ENCODE measurements around the gene SUPT6H.
"Not testable (repeated sequence)": the region's sequence is repeated elsewhere in the genome, so short reads cannot be mapped to it uniquely, and the experiment has no call there.

The SUPT6H gene

DNA sequence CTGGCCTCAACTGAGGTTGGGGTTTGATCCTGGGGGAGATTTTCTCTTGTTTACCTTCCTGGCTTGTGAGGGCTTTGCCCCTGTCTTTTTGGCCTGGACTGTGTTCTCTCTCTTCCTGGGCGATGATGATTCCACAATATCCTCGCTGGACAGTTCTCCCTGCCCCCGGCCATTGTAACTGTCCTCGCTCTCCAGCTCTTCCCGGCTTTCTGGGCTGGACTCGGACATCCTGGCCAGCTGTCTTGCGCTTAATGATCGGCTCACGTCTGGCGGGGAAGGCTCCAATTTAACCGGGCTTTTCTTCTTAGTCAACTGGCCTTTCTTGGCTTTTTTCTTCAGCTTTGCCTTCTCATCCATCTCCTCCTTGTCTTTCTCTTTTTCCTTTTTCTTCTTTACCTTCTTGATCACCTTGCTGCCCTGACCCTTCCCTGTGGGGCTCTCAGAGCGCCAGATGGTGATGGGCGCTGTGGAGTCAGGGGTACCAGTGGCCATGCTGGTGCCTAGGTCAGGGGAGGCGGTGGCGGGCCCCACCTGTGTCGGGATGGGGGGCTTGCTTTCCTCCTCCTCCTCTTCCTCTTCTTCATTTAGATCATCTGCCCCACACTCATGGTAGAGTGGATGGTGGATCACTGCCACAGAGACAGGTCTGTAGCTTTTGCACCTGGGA, 41.7 kb downstream of the SUPT6H start:
- DNase-seq, result no peak

DNA sequence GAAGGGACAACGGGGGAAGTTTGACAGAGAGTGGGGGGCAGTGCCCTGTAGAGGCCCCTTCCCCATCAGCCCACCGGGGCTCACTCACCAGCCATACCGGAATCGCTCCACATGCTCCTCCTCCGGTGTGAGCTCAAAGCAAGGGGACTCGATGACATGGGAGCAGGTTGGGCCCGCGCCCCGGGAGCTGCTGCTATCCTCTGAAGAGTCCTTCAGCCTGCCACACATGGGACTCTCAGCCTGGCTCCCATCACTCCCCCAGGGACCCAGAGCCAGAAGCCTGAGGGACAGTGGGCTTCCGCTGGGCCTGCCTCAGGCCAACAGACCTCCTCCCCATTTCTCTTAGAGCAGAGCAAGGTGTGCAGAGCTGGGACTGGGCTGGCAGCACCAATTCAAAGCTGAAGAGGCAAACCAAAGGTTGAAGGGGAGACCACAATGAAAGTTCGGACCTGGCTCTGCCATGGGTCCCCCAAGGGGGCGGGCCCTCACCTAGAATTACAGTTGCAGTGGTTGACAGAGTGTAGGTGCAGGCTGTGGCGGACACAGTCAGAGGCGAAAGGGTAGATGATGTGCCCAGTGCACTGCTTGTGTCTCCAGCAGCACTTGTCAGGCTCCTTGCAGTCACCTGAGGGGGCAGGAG, 42.3 kb downstream of the SUPT6H start:
- no peak for DNase-seq

DNA sequence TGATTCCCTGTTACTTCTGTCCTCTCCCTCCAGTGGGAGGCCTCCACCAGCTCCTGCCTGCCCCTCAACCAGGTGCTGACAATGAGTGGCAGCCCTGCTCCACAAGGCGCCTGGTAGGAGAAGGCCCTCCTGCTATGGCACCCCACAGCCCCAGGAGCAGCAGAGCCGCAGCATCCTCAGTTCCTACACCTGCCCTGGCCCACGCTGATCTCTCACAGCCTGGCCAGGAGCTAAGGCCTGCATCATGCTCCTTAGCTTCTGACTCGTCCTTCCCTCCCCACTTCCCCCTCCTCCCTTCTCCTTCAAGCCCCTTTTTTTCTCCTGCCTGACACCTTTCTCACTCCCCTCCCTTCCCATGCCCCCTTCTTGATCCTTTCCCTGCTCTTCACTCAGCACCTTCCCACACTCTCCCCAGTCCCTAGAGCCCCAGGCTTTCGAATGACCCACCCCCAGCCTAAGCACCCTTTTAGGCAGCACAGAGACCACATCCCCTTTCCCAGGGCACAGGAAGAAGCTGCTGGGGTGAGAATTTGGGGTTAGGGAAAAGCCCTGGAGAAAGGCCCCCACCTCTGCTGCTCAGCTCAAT, 43.2 kb downstream of the SUPT6H start:
- no peak for DNase-seq

DNA sequence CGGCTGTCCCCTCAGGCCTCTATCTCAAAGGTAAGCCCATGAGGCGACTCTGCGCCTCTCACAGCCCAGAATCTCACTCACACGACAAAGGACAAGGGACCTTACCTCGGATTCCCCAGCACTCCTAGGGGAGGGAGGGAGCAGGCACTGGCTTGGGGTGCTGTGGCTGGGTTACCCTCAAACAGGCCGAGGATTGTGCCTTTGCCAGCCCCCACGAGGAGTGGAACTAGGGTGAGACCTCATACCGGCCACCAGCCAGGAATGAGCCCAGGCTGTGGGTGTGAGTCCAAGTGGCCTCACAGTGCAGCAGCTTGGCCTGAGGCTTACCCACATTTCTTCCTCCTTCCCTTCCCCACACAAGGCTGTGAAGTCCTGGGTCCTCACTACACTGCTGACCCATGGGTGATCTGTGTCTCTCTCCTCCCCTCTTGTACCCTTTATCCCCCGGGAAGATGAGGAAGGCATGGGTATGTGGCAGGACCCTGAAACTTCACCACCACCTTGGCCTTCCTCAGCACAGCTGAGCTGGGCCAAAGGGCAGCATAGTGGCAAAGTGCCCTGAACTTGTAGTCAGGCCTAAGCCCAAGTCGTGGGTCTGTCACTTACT, 43.8 kb downstream of the SUPT6H start:
- DNase-seq, result no peak

DNA sequence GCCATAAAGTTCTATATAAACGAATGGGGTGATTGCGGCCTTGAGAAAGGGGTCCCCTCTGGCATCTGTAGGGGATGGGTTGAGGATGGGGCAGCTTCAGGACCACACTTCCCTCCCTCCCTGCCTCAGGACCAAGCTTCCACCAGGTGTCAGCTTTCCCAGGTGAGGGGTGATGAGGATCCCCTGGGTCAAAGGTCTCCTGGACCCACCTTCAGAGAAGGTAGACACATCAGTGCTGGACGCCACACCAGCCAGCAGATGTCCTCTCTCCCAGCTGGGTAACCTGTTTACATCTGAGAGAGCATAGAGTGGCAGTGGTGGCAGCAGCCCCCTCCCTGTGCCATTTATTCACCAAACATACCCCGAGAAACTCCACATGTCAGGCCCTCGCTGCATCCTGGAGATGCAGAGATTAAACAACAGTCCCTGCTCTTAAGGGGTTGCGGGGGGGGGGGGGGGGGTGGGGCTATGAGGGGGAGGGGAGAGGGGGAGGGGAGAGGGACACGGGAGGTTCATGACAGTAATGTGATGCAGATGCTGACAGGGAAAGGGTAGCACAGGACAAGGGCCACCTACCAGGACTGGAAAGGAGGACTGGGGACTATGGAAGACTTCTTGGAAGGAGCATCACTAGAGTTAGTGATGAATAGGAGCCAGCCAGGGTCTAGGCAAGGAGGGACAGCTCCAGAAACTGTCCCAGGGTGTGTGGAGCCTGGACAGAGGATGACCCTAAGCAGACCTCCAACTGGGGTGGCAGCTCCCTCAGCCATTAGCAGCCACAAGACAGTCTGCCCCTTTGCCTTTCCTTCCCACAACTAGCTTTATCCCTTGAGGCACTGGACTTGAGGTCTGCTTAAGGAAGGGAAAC, 44.7 kb downstream of the SUPT6H start:
- no peak for DNase-seq

DNA sequence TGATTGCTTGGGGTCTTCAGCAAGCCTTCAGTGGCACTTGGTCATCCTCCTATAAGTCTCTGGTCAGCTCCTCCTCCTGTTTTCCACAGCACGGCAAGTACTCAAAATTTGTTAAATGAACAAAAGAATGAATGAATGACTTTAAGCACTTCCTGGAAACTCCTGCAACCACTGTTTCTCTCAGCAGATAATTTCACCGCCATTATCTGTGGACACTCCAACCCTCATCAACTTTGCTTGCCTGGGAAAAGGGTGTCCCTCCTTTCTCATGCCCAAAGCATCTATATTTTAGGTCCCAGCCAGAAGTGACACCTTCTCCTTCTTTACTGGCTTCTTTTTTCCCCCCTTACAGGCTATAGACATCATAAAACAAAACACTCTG, 45.3 kb downstream of the SUPT6H start:
- no peak for DNase-seq

DNA sequence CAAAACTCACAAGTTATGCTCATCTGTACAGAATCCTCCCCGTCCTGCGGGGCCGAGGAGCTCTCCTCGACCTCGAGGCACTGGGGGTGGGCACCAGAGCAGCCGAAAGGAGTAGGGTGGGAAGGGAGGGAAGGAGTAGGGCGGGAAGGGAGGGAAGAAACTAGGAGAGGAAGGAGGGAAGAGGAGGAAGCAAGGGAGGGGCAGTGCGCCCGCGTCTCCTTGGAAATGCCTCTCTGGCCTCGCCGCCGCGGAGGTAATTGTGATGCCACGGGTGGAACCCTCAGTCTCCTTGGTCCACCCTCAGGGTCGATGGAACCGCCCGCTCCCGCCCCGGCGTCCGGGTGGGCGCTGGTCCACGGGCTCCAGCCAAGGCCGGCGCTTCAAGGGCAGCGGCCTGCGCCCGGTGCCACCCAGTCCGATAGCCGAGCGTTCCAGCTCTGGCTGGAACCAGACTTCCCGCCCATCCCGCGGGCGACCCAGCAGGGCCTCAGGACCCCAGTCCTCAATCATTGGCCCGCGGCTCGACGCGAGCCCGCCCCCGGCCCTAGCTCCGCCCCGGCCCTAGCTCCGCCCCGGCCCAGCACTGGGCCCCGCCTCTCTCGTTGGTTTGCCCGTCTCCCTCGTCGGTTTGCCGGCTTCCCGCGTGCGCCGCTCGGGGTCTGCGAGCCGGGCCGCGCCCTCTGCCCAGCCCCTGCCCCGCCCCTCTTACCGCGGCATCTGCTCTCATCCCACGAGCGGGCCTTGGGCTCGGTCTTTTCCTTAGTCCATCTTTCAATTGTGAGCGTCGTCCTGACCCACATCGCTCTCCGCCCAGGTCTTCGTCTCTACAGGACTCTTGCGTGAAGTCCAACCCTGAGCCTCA, 49.1 kb downstream of the SUPT6H start:
- DNase-seq, result peak; percentile 91

DNA sequence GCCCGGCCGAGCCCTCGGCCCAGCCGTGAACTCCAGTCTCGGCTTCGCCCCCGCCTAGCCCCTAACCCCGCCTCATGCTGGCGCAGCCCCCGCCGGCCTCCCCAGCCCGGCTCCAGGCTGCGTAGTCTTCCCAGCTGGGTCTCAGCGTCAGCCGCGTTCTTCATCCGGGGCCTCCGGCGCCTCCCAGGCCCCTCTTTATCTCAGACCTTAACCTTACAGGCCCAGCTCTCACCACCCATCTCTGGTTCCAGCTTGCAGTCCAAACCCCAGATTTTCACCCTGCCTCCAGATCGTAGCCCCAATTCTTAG, 49.7 kb downstream of the SUPT6H start, which contains the start of gene PROCA1:
PROCA1 (minus strand) TSS at position 166 of the 309 bp plus-strand sequence. CDS start 228 bp downstream, outside the sequence.
- no peak for DNase-seq

DNA sequence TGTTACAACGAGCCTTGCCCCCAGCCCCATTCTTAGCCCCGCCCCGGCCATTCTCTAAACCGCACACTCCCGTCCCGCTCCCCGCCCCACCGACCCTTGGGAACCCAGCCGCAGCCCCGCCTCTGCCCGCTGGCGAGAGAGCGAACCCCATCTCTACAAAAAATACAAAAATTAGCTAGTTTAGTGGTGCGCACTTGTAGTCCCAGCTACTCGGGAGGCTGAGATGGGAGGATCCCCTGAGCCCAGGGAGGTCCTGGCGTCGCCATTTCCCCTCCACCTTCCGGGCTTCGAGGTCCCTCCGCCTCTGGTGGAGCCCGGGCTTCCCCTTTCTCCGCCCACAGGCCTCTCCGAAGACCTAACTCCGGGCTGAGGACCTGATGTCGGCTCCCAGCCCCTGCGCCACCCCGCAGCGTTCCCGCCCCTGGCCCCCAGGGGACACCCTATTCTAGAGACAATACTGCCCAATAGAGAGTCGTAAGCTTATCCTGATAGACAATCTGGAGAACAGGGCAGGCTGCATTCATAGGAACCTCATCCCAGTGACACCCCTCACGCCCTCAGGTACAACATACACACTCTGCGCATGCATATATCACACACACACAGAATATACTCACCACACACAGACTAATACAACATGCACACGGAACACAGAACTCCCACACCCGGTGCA, 50.2 kb downstream of the SUPT6H start:
- DNase-seq, result no peak

DNA sequence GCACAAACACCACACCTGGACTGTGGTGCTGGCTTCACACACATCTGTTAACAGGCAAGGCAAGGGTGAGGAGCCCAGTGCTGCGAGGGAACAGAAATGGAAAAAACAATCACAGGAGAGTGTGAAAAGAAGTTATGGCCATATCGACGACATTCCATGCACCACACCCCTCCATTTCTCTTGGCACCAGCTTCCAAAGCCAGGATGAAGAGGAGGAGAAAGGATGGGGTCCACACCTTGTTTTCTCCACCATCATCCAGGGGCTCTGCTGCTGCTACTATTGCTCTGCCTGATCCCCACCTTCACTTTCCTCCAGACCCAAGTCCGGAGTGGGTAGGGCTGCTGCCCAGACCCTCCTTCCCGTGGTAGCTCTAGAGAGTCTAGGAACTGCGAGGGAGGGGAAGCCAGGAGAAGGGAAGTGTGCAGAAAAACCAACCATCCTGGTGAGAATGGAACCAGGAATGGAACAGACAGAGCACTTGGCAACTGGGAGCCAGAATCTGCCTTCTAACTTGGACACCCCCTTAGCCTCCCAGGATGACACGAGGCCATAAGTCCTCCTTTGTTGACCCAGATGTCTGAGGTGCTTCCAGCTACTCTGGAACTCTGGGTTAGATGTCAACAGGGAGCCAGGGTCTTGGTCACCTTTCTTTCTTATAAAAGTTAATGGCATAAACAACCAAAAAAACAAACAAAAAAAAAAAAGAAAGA, 50.9 kb downstream of the SUPT6H start:
- DNase-seq, result no peak

DNA sequence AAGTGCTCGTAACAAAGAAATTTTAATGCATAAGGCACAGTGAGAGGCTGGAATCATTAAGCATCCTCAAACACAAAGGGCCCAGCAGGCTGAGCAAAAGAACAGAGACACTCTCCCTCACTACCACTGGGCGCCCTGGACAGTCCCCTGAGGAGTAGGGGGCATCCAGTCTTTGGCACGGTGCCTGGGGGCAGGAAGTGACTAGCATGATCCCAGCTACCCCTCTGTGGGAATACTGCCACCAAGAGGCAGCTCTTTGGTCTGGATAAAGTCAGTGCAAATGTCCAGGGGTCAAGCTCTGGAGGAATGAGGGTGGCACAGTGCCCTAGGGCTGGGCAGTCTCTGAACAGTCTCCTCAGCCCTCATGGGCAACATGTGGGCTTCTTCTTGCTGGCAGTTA, 52.3 kb downstream of the SUPT6H start:
- no peak for DNase-seq

DNA sequence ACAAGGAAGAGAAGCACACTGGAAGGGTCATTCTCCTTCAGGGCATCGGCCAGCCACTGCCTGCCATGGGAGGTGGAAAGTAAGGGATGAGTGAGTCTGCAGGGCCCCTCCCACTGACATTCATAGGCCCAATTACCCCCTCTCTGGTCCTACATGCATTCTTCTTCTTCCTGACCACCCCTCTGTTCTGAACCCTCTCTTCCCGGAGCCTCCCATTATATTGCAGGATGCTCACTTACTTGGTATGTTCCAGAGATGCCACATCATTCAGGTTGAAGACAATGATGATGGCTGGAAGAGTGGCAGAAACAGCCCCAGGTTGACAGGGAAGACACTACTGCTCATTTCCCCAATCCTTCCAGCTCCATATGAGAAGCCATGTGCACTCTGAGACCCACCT, 53.2 kb downstream of the SUPT6H start:
- DNase-seq, result no peak

DNA sequence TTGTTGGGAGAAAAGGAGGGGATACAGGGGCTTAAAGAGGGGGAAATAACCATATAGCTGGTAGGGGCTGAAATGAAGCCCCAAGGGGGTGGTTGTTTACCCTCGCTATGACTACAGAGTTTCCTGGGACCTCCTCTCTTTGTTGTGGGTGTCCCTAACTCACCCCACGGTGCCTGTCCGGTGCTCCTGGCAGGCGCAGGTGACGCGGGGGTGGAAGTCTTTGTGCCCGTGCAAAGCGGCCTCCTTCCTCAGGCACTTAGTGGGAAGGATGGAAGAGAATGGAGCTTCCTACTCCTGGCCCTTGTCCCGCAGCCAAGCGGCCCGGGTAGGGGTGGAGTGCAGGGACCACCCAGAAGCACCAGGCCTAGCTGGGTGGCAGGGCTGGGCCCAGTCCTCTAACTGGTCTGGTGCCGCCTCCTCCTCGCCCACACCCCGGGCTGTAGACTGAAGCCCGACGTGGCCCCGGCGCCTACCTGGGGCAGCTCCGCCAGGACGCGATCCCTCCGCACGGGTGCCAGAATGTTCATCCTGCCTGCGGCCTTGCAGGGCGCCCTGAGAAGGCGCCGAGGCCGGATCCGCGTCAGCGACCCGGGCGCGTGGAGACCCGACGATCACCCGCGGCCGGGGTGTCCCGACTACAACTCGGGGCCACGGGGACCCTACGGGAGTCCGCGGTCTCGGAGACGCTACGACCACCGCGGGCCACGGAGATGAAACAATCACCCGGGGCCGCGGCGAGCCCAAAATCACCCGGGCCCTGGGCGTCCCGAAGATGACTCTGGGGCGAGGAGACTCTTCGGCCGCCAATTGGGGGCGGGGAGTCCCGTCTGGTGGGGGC, 55.0 kb downstream of the SUPT6H start:
- no peak for DNase-seq

DNA sequence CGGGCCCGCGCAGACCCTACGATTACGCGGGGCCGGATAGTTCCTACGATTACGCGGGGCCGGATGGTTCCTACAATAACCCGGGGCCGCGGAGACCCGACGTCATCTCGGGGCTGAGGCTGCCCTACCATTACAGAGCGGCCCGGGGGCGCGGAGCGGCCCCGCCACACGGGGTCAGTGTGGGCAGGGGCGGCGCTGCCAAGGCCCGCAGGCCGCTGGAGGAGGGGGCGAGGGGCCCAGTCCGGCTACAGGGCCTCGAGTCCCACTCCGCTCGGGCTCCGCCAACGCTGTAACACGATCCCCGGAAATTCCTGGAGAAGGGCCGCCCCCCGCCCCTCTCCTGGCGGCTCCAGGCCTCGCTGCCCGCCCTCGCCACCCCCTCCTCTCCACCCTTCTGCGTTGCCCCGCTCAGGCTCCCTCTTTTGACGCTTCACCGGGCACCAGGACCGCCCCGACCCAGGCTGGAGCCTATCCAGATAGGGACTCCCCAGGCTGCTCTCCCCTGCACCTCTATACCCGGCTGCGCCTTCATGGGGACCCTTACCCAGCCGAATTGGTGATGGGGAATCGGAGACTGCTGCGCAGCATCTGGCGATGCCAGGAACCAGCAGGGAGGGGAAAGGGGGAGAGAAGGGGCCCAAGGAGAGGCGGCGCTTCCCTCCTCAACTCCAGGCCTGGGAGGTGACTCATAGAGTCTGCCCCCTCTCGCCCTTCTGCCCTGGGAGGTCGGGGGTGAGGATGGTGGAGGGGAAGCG, 55.8 kb downstream of the SUPT6H start, which contains the start of gene RAB34:
RAB34 (minus strand) TSS at position 291 of the 755 bp plus-strand sequence. CDS start 602 bp downstream, outside the sequence.
- no peak for DNase-seq

DNA sequence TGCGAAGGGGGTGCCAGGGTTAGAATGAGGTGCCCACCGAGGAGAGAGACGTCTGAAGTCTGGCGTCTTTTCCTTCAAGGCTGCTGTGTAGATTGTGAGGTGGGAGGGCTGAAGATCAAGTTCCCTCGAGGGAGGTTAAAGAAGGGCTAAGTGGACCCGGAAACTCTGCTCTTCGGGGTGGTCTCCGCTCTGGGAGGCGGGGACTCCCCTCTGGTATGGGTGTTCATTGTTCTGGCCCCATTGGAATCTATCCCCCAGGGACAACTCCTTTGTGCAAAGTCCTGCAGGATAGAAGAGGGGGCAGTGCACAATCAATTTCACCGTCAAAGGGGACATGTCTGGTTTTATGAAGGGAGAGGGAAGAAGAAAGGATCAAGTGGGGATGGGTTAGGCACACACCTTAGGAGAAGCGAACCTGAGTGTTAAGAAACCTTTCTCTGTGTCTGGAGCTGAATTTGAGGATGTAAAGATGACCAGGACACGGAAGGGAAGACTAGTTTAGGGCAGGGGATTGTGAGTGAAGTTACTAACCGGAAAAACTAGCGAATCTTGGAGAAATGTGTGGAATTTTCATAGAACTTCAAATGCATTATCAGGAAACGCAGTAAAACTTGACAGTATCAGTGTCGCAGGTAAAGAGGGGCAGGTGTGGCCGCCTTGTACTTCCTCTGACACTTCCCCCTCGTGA, 56.5 kb downstream of the SUPT6H start:
- no peak for DNase-seq

DNA sequence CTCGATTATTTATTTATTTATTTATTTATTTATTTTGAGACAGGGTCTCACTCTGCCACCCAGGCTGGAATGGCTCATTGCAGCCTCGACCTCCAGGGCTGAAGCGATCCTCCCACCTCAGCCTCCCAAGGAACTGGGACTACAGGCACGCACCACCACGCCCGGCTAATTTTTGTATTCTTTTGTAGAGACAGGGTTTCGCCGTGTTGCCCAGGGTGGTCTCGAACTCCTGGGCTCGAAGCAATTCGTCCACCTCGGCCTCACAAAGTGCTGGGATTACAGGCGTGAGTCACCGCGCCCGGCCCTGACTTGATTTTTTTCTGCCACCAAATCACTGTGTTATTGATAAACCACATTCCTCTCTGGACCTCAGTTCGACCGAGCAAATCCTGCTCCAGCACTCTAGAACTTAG, 57.0 kb downstream of the SUPT6H start:
- DNase-seq, result no peak

DNA sequence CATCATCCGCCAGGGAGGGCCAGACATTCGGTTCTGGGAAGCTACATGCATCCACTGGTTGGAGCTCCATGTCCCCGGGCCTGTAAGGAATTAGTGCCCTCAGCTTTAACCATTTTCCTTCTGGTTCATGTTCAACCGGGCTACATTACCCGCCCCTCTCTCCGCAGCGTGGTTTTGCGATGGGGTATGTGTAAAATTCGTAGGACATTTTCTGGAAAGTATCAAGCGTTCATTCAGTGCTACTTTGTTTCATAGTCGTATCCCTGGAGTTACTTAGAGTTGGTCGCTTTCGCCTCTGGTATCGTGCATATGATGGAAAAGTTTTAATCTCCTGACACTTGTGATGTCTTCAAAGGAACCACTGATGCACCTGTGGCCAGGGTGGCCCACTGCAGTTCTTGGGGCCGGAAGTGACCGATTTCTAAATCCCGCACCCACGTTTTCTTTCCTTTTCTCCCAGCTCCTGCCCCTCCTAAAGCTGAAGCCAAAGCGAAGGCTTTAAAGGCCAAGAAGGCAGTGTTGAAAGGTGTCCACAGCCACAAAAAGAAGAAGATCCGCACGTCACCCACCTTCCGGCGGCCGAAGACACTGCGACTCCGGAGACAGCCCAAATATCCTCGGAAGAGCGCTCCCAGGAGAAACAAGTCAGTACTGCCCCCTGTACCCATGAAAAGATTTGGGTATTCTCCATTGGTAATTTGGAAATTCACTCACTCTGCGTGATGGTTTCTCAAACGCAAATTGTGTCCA, 58.4 kb downstream of the SUPT6H start:
- DNase-seq, result peak; percentile 9

DNA sequence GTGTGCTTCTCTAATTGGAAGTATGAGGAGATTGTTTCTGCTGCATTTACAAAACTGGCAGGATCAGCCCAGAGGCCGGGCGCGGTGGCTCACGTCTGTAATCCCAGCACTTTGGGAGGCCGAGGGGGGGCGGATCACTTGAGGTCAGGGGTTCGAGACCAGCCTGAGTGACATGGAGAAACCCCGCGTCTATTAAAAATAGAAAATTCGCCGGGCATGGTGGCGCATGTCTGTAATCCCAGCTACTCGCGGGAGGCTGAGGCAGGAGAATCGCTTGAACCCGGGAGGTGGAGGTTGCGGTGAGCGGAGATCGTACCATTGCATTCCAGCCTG, 59.0 kb downstream of the SUPT6H start:
- DNase-seq, result not testable (repeated sequence)

Data from NCI-H748 treated with DMSO at 0.1 percent for 48 hours (cell line).